Loucy (cell line): ENCODE measurements around the gene MX2.

Experiments used
- EZH2phosphoT487 ChIP-seq: fragments of 200-600 bp; IDR thresholded peaks from 2 replicates; pipeline ENCODE4 v1.6.1; 2018; ENCODE audit warnings: antibody characterized with exemption, mild to moderate bottlenecking, moderate library complexity, borderline replicate concordance
- TF ChIP-seq, protein P1 (sequence below): fragments of 200-600 bp; sonication (generic); conservative IDR thresholded peaks from 2 replicates; pipeline ENCODE4 v1.5.1; 2014; ENCODE audit warnings: mild to moderate bottlenecking, antibody characterized with exemption, low read length

DNA sequence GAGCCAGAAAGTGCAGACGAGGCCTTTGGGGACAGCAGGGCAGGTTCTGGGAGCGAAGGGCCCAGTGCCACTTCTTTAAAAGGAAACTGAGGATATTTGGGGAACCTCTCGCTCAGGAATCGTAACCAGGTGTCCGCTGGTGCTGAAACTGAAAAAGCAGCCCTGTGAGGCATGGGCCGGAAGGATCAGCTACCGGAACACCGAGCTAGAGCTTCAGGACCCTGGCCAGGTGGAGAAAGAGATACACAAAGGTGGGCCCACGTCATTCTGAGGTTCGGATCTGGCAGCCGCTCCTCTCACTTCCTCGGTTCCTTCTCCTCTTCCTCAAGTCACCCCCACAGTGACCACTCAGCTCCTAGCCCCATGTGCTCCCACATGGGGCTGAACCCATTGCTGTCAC lies 18.1 kb downstream of the MX2 start:
- TF ChIP-seq, protein P1, sequence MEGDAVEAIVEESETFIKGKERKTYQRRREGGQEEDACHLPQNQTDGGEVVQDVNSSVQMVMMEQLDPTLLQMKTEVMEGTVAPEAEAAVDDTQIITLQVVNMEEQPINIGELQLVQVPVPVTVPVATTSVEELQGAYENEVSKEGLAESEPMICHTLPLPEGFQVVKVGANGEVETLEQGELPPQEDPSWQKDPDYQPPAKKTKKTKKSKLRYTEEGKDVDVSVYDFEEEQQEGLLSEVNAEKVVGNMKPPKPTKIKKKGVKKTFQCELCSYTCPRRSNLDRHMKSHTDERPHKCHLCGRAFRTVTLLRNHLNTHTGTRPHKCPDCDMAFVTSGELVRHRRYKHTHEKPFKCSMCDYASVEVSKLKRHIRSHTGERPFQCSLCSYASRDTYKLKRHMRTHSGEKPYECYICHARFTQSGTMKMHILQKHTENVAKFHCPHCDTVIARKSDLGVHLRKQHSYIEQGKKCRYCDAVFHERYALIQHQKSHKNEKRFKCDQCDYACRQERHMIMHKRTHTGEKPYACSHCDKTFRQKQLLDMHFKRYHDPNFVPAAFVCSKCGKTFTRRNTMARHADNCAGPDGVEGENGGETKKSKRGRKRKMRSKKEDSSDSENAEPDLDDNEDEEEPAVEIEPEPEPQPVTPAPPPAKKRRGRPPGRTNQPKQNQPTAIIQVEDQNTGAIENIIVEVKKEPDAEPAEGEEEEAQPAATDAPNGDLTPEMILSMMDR: no peak
- TF ChIP-seq EZH2phosphoT487: no peak
